CD4-positive, alpha-beta T cell treated with Interleukin-2 at 100 ng/mL for 4 hours (primary cell): Measurements from ENCODE around the gene YES1.

ENCODE experiments used
- DNase-seq: peaks from one replicate; pipeline ENCODE4 v3.0.0-alpha.2; 2020; ENCODE audit warnings: low spot score

YES1 gene

DNA sequence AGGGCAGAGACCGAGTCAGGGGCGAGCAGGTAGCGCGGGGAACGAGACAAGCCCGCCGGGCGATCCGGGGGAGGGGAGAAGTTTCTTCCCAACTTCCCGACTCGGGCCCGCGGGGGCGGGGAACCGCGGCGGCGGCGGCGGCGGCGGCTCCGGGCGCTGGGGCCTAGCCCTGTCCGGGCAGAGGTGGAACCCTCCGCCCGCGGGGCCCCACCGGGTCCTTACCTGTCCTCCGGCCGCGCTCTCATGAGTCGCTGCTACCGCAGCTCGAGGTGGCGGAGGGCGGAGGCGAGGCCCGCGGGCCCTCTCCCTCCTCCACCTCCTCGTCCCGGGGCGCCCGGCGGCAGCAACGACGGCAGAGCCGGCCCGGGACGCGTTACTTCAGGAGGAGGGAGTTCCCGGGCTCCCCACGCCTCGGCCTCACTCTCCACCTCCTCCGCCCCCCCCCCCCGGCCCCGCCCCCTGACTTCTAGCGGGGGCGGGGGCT, at the start of gene YES1:
YES1 (minus strand) TSS at position 351 of the 484 bp plus-strand sequence. CDS start 55,415 bp downstream, outside the sequence.
- DNase-seq, result peak; percentile 44

DNA sequence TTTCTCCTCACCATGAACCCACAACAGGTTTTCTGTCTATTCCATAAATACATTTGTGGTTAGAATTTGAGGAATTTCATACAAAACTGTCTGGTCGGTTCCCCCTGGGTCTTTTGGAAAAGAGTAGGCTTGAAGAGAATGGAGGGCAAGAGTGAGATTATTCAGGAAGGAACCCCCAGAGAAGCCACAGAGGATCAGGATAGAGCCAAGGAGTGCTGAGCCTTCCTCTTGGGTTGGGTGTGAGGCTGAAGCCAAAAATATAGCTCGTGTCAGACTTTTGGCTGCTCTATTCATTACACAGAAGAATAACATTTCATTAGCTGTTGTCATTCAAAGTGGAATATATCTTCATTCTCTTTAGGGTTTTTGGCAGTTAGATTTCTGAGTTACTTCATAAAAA, 45.9 kb upstream of the YES1 start:
- no peak for DNase-seq

DNA sequence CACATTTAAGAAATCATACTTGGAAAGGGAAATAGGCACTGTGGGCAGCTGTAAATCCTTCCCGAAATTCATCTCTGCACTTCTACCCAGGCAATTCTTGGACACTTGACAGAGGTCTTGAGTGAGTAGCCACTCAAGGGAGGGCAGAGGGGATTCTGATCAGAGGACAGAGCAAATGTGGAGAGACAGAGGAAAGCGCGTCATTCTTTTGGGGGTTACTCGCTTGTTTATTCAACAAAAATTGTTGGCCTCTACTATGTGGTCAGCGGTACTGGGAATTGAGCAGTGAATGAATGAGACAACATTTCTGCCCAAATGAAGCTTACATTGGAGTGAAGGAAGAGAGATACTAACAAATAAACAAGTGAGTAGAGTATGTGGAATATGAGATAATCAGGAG, 41.4 kb upstream of the YES1 start:
- no peak for DNase-seq

DNA sequence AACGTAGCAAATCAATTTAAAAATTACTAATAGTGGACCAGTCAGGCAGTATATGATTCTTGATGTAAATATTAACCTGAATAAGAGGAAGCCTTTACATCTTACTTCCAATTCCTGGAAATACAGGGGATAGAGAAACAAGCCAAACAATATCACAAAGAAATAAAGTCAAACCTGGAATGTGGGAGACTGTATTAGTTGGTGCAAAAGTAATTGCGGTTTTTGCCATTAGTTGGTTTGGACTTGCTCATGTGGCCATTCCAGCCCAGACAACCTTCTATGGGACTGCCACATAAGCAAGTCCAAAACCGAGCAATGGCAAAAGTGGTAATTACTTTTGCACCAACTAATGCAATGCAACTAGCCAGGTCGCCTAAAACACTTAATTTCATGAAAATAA, 38.9 kb upstream of the YES1 start:
- no peak for DNase-seq

DNA sequence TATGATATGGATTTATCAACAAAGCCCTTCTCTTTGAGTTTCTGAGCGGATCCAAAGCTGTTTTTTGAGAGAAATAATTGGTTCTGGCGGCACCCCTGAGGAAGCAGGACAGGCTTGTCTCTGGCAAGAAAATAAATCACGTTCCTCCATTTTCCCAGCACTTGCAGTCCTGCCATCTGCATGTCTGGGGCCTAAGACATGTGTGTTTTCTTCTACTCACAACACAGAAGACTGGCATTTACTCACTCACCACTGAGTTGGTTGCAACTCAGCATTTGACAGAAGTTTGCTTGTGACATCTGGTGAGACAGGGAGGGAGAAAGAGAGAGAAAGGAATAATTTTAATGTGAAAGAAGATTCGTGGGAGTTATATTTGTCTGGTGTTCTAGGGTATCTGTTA, 37.0 kb upstream of the YES1 start:
- DNase-seq, result no peak

DNA sequence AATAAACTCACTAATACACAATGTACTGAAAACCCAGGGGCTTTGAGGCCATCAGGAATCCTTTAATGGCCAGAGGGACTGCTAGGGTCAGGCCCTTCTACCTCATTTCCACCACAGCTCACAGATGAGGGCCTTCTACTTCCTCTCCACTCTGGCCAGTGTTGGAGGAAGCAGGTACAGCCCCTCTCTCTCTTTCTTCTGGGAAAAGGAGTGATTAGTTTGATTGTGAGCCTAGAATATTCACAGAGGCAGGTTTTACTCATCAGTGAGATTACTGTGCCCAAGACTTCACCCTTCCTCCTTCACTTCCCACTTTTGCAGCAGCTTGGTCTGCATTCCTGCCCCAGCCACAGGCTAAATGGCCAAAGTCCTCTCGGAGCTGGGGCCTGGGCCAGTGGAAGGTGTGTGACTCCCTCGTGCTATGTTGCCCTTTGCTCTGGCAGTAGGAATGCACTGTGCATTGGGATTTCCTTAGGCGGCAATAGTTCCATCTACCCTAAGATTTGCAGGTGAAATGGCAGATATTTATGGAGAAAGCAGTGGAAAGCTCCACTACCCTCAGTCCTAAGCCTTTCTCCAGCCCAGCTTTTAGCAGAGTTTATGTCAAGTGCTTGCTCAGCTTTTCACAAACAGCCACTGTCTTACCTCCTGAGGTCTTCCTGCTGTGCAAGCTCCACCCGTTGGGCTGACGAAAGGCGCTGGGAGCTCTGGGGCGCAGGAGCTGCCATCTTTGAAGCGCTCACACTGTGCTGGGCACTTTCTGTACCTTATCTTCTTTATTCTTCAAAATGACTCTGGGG, 36.2 kb upstream of the YES1 start:
- DNase-seq, result no peak

DNA sequence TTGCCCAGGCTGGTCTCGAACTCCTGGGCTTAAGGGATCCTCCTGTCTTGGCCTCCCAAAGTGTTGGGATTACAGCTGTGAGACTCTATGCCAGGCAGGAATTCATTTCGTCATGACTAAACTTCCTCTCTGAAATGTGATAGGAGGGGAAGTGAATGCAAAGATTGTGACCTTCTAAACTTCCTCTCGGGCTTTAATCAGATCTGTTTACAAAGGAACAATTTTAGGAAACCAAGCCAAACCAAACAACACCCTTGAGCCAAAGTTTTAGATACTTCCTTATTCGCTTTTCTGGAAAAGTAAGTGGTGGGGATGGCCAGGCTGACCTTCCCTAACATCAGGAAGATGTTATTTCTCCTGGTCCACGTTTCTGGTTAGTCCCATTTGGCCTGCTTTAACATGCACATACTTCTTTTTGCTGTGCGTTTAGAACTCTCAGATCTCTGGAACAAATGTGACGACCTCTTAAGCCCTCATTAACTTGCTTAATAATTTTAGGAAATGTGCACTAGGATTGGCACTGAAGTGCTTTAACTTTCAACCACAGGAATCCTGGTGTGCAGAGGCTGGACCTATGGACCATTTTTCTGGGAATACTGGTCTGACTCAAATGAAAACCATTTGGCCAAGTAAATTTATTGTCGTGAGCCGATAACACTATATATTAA, 33.2 kb upstream of the YES1 start:
- no peak for DNase-seq

DNA sequence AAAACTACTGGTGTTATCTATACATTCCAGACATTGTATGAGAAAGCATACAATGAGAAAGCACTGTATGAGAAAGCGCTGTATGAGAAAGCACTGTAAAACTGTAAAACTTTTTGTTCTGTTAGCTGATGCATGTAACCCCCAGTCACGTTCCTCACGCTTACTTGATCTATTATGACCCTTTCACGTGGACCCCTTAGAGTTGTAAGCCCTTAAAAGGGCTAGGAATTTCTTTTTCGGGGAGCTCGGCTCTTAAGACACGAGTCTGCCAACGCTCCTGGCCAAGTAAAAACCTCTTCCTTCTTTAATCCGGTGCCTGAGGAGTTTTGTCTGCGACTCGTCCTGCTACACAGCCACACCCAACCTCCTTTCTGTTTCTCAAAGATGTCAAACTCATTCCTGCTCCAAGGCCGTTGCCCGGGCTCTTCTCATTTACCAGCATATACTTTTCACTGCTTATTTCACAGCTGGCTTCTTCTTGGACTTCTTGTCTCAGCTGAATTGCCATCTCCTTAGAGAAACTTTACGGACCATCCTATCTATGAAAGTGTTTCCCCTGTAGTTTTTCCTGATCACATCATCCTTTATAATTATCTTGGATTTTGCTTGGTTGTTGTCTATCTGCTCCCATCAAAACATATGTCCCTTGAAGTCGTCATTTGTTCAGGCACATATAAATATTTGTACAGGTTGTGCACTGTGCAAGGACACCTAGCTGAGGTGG, 29.8 kb upstream of the YES1 start:
- DNase-seq, result no peak

DNA sequence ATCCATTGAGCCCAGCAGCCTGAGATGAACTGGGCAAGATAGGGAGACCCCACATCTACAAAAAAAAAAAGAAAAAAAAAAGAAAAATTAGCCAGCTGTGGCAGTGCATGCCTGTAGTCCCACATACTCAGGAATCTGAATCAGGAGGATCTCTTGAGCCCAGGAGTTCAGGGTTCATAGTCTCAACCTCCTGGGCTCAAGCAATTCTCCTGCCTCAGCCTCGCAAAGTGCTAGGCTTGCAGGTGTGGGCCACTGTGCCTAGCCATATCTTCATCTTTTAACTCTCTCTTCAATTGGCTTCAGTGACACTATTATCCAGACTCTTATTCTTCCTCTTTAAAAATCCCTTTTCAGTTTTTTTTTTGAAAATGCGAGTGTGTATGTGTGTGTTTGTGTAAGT, 28.5 kb upstream of the YES1 start:
- DNase-seq, result no peak

DNA sequence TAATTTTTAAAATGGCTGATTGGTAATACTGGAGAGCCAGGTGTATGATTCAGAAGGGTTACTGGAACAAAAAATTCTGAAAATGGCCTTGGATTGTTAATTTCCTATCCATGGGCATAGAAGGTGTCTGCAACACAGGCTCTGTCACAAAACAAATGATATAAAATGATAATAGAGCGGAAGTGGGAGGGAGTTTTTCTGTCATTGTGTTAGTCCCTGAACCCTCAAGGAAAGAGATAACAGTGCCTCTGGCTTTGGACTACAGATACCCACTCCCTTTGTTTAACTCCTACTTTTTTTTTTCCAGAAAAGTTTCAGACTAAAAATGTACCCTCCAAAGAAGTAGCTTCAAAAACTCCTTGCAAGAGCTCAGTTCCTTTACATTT, 28.0 kb upstream of the YES1 start:
- DNase-seq, result no peak

DNA sequence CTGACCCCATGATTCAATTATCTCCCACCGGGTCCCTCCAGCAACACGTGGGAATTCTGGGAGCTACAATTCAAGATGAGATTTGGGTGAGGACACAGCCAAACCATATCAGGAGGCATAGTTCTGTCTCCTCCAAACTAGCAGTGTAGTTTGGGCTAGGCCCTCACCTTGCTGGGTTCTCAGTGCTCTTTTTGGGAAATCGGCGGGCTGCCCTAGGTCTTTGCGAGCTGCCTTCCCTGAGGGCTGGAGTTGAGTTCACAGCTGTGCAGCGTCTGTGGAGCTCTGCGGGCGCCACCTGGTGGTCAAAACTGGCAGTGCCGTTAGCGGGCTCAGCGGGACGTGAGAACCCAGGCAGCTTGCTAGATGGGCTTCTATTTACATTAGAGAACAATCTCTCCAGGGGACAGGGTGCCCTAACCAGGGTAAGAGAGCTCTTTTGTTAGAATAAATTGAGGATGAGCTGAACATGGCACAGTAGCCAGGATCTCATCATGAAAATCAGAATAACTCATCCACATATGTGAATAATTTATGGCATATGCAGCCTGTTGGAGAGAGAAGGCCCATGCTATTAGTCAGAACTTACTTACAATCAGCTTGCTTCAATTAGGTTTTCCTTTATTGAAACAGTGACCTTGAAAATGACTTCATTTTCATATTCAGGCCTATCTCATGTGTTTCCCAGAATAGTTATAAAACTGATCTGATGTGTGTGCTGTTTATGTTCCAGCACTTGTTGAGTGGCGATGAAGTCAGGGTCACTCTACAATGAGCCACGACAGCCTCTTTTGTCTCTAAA, 27.4 kb upstream of the YES1 start:
- peak; percentile 87 for DNase-seq

DNA sequence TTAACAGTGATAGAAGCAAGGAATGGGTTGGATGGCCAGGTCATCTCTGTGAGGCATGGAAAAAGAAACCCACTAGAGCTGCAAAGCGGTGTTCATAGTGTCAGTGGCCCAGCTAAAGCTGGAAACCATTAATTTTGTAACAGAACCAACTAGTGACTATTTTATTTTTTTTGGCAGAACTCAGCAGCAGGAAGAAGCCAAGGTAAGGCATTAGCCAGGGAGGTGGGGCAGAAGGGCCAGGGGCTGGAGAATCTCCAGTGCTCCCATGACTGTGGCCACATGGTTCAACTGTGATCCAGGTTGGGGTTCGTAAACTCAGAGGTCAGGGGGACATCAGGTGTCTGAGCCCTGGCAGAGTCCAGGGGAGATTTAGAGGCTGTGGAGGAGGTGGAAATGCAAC, 25.9 kb upstream of the YES1 start:
- no peak for DNase-seq

DNA sequence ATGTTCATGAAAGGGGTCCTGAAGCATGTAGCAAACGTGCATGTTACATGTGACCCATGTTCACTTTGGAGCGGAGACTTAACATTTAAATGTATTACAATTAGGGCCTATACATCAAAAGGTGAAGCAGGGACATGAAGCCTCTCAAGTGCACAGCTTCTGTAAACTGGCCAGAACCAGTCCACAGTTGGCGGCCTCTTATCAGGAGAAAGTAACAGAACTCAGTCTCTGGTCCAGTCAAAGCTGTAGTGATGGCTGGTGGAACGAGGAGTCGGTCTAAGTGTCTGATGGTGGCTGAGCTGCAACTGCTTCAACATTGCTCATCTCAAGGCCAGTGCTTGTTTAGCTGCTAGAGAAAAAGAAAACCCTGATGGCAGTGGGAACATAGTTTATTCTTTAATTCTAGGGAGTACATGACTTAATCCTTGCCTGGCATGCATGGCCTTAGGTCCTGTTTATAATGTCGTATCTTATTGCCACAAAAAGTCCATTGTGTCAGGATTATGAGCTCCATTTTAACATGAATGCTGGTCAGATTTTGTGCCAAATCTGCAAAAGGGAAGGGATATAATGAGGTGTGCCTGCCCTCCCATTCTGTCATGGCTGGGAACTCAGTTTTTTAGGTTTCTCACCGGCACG, 22.2 kb upstream of the YES1 start:
- no peak for DNase-seq

DNA sequence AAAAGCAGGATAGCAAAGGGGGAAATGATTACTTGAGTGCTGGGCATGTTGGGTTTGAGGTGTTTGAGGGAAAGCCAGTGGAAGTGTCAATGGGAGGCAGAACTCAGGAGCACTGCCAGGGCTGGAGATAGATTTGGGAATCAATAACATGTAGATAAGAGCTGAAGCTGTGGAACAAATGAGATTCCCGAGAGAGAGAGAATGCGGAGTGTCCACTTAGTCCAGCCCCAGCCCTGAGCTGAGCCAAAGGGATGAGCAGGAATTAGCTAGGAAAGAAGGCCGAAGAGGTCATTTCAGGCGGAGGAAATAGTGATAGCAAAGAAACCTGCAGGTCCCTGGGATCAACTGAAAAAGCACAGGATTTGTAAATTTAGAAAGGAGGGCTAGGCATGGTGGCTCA, 21.2 kb upstream of the YES1 start:
- DNase-seq, result no peak

DNA sequence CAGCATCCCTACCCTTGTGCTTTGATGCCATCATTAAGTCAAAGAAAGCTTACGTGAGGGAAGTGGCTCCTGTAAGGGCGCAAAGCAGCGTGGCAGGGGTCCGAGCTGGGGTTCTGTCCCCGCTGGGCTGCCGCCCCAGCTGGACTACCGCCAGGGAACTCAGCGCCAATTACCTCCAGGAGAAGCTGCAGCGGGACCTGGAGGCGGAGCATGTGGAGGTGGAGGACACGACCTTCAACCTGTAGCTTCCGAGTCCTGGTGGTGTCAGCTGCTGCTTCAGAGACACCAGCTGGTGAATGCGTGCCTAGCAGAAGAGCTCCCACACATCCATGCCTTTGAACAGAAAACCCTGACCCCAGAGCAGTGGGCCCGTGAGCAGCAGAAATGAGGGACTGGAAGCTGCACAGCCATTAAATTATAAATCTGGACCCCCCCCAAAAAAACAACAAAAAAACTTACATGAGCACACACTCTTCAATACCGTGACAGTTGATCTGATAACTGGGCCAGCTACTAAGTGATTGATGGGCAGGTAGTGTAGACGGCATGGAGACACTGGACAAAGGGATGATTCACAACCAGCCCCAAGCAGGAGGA, 20.1 kb upstream of the YES1 start:
- DNase-seq, result no peak

DNA sequence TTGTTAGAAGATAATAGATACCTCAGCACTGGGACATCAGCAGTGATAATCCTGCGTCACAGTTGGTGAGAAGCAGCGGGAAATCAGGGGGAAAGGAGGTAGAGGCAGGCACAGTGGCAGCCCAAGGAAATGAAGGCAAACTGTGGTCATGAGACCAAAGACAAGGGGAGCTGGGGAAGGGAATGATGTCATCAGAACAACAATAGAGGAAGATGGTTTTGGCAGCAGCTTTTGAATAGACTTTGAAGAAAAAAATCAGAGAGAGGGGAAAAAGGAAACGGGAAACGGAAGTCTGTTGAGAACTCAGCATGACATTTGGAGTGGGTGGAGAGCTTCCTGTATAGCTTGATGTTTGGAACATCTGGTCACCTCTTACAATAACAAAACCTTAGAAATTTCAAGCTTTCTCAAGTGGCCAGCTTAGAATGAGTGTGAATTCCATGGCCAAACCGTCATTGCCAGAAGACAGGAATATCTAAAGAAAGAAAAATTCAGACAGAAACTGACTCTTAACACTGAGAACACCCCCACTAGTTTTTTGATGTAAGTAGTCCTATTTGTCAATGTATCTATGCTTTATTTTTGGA, 18.4 kb upstream of the YES1 start:
- peak; percentile 46 for DNase-seq

DNA sequence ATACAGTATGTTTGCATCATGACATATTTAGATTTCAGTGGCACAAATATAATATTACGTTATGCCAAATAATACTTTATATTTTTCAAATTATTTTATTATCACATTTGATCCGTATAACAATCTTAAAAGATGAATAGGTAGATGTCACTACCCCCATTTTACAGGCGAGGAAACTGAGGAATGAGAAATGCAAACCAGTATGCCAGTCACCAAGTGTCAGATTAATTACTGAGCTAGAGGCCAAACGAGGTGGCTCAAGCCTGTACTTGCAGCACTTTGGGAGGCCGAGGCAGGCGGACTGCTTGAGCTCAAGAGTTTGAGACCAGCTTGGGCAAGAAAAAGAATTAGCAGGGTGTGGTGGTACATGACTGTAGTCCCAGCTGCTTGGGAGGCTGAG, 17.4 kb upstream of the YES1 start:
- no peak for DNase-seq

DNA sequence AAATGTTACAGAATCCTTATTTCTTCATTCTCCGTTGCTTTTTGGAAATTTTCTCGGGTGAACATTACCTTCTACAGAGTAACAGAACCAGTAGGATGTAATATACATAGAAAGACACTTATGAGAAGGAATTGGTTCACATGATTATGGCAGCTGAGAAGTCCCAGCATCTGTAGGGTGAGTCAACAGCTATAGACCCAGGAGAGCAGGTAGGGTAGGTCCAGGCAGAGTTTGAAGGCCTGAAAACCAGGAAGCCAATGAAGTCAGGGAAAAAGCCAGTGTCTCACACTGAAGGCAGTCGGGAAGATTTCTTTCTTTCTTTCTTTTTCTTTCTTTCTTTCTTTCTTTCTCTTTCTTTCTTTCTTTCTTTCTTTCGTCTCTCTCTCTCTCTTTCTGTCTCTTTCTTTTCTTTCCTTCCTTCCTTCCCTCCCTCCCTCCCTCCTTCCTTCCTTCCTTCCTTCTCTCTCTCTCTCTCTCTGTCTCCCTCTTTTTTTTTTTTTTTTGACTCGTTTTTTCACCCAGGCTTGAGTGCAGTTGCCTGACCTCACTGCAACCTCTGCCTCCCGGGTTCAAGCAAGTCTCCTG, 15.1 kb upstream of the YES1 start:
- DNase-seq, result no peak

DNA sequence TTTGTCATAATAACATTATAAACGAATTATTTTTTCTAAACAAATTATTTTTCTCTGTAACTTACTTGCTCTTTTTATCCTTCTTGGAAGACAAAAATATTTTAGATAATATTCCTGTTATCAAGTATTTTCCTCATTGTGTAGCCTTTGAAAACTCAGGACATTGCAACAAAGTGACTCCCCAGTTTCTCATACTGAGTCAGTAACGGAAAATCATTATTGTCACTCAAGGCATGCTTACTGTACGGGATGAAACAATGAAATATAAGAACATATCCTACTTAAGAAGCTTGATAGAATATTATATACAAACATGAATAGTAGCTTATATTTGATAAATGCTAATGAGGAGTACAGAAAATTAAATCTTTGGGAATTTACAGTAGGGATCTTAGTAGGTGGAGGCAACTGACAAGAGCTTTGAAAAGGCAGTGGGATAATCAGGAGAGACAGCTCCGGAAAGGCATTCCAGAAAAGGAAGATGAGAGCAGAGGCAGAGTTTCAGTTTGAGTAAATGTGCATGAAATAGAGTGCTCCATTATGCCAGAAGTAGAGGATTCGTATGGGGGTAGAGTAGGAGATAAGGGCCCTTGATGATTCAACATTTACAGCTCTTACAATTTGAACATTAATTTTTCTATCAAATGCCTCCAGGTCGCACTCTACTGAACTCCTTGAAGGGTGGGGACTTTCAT, 14.0 kb upstream of the YES1 start:
- DNase-seq, result no peak

DNA sequence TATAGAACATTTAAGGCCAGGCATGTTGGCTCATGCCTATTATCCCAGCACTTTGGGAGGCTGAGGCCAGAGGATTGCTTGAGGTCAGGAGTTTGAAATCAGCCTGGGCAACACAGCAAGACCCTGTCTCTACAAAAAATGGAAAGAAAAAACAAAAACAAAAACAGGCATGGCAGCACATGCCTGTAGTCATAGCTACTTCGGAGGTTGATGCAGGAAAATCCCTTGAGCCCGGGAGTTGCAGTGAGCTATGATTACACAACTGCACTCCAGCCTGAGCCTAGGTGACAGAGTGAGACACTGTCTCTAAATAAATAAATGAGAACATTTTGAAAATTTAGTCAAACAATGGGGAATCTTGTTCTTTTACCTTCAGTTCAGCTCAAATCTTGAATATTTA, 12.1 kb upstream of the YES1 start:
- no peak for DNase-seq
